Liver (tissue), 3 donors: Measurements from ENCODE around the gene APBA2.

Source experiments
- GABPA ChIP-seq, 2 donors: IDR thresholded peaks in 1 of 2; conservative IDR thresholded peaks in 1 of 2; 2 replicates each; pipeline ENCODE4 v1.6.1; 2016; ENCODE audit warnings: antibody characterized with exemption in 2 of 2, mild to moderate bottlenecking in 1 of 2, moderate library complexity in 1 of 2
- HNF4A ChIP-seq, 2 donors: conservative IDR thresholded peaks; 2 replicates each; pipeline ENCODE4 v1.6.1; 2016; ENCODE audit warnings: antibody characterized with exemption in 2 of 2, mild to moderate bottlenecking in 2 of 2
- HNF4G ChIP-seq: IDR thresholded peaks from 2 replicates; pipeline ENCODE4 v1.6.1; 2016; ENCODE audit warnings: antibody characterized with exemption
- JUND ChIP-seq, 2 donors: IDR thresholded peaks; 2 replicates each; pipeline ENCODE4 v1.6.1; 2016; ENCODE audit warnings: antibody characterized with exemption in 2 of 2
- RAD21 ChIP-seq, 2 donors: IDR thresholded peaks; 2 replicates each; pipeline ENCODE4 v1.6.1; 2016; ENCODE audit warnings: antibody characterized with exemption in 2 of 2, mild to moderate bottlenecking in 2 of 2
- REST ChIP-seq: IDR thresholded peaks from 2 replicates; pipeline ENCODE4 v1.6.1; 2016; ENCODE audit warnings: antibody characterized with exemption, mild to moderate bottlenecking
- RXRA ChIP-seq, 2 donors: IDR thresholded peaks; 2 replicates each; pipeline ENCODE4 v1.6.1; 2017 to 2018; ENCODE audit warnings: antibody characterized with exemption in 2 of 2, mild to moderate bottlenecking in 1 of 2
- SP1 ChIP-seq: IDR thresholded peaks from 2 replicates; pipeline ENCODE4 v1.6.1; 2018; ENCODE audit warnings: antibody characterized with exemption, mild to moderate bottlenecking
- TAF1 ChIP-seq: conservative IDR thresholded peaks from 2 replicates; pipeline ENCODE4 v1.6.1; 2016; ENCODE audit warnings: antibody characterized with exemption, mild to moderate bottlenecking
- TF ChIP-seq, protein P1 (sequence below): fragments of 150-350 bp; IDR thresholded peaks from 2 replicates; pipeline ENCODE4 v1.5.1; 2017; ENCODE audit warnings: improper control_type of control experiment, low read depth, low read length; ENCODE audit not compliant: missing input control
- donor health status: healthy.
- donor health status: healthy.

GRCh38 chr15:29106551-29107290 lies 220.9 kb downstream of the APBA2 start:
- TF ChIP-seq HNF4G (no peak), TAF1 (no peak), RAD21 (IDR thresholded peaks at IDR 0.05) (no peak), GABPA (IDR thresholded peaks at IDR 0.05 in 1 of 2, conservative IDR thresholded peaks at IDR 0.05 in 1 of 2) (no peak), REST (no peak), SP1 (no peak), RXRA (IDR thresholded peaks at IDR 0.05) (no peak), JUND (IDR thresholded peaks at IDR 0.05) (no peak), HNF4A (conservative IDR thresholded peaks at IDR 0.05) (no peak)
- TF ChIP-seq, protein P1, sequence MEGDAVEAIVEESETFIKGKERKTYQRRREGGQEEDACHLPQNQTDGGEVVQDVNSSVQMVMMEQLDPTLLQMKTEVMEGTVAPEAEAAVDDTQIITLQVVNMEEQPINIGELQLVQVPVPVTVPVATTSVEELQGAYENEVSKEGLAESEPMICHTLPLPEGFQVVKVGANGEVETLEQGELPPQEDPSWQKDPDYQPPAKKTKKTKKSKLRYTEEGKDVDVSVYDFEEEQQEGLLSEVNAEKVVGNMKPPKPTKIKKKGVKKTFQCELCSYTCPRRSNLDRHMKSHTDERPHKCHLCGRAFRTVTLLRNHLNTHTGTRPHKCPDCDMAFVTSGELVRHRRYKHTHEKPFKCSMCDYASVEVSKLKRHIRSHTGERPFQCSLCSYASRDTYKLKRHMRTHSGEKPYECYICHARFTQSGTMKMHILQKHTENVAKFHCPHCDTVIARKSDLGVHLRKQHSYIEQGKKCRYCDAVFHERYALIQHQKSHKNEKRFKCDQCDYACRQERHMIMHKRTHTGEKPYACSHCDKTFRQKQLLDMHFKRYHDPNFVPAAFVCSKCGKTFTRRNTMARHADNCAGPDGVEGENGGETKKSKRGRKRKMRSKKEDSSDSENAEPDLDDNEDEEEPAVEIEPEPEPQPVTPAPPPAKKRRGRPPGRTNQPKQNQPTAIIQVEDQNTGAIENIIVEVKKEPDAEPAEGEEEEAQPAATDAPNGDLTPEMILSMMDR, result no peak
